Stimulated activated CD8-positive, alpha-beta memory T cell treated with anti-CD3 and anti-CD28 coated beads, Interleukin-7, amount 100 ng/mL, for 48 hours (primary cell): ENCODE results near the gene APCDD1L.
"Not testable (repeated sequence)": the region's sequence is repeated elsewhere in the genome, so short reads cannot be mapped to it uniquely, and the experiment has no call there.

ENCODE experiments used
- DNase-seq, 2 donors: peaks; one replicate each; pipeline ENCODE4 v3.0.0-alpha.2; 2020; ENCODE audit warnings: low read depth in 1 of 2; ENCODE audit errors: extremely low read depth in 1 of 2

Gene APCDD1L

GRCh38 chr20:58418949-58419748 is 96.0 kb downstream of the APCDD1L start:
- DNase-seq, result no peak

- no peak for DNase-seq
Observed at GRCh38 chr20:58417438-58417837, 97.8 kb downstream of the APCDD1L start.

- DNase-seq, result no peak
Observed at GRCh38 chr20:58416835-58417234, 98.4 kb downstream of the APCDD1L start.

- no peak for DNase-seq
Observed at GRCh38 chr20:58416057-58416456, 99.1 kb downstream of the APCDD1L start.

- DNase-seq, result not testable (repeated sequence)
Observed at GRCh38 chr20:58414786-58415185, 100.4 kb downstream of the APCDD1L start.

GRCh38 chr20:58414216-58414615 is 101.0 kb downstream of the APCDD1L start:
- not testable (repeated sequence) for DNase-seq
